Measurements from ENCODE around the gene ARHGAP26. TPM values are rescaled to one million over a fixed set of nuclear protein-coding genes. Genes with fewer than 3 reads are reported as not detected.

Gene ARHGAP26
- total RNA-seq, 4 donors from 2014 or later = 35.0 to 72.2 (median 44.0) TPM

- no peak for TF ChIP-seq CTCF (IDR thresholded peaks at IDR 0.05; ENCODE audit: low read depth)
These were observed 236.3 kb downstream of the ARHGAP26 start for GRCh38 chr5:143006501-143006900.

DNA sequence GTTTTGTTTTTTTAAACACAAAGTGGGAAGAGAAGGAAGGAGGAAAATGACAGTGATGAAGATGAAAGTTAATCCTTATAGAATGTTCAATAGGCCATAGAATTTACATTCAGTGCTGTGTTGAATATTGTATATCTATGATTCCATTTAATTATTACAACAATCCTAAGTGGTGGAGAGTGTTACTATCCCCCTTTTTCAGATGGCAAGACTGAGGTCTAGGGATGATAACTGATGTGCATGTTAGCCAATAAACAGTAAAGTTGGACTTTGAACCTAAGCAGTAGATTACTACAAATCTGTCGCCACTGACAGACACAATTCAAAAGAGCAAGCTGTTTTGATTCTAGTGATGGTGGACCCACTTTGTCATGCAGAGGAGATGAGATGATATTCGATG is 237.9 kb downstream of the ARHGAP26 start:
- no peak for TF ChIP-seq CTCF (IDR thresholded peaks at IDR 0.05; ENCODE audit: low read depth)

DNA sequence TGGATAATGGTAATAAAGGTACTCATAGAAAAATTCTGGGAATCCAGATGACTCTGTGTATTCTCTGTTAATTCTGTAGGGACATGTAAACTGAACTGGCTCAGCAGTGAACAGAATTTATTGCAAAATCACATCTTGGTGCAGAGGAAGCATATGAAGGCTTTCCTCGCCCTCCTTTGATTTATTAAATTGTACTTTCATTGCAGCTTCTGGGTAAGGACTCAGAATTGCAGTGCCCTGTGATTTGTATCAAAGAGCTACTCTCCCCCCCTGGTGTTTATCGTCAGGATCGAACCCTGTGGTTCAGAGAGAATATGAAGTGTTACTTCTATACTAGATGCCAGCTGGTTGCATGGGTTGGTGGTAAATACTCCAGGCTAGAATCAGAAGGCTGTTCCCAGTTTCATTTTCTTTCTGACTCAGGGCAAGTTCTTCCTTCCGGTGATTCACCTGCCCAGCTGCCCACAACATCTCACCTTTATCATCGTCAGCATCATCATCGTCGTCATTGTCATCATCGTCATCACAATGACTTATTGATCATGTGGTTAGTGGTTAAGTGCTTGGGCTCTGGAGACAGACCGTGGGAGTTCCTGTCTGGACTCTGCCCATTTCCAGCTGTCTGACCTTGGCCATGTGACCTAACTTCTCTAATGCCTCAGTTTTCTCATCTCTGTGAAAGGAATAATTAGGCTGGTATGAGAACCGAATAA is 238.8 kb downstream of the ARHGAP26 start:
- no peak for TF ChIP-seq CTCF (IDR thresholded peaks at IDR 0.05; ENCODE audit: low read depth)

GRCh38 chr5:143010351-143010750 is 240.2 kb downstream of the ARHGAP26 start:
- no peak for TF ChIP-seq CTCF (IDR thresholded peaks at IDR 0.05; ENCODE audit: low read depth)

GRCh38 chr5:143011585-143011984 is 241.4 kb downstream of the ARHGAP26 start:
- TF ChIP-seq CTCF (IDR thresholded peaks at IDR 0.05; ENCODE audit: low read depth) = no peak

DNA sequence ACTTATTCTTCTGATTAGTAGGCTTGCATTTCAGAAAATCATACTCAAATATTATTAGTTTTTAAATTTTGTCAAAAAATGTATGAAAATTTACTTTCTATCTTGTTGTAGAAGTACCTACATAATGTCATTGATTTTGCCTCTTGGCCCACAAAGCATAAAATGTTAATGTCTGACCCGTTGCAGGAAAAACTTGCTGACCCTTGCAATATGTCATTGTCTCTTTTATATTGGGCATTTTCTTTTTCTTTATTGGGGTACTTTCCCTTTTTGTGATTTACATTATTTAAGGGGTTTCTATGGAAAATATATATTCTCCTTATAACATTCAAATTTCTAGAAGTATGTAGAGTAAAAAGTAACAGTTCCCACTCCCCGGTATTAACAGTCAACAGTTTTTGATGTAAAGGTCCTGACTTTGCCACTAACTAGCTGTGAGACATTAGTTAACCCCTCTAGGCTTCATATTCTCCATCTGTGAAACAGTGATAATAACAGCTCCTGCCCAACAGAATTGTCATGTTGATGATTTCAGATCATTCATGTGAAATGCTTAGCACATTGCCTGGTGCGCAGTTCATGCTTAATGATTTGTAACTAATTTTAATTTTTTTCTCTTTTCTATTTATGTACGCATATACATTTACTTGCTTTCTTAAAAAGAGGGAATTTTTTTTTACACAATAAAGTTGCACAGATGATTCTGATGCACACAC is 243.2 kb downstream of the ARHGAP26 start:
- no peak for TF ChIP-seq CTCF (IDR thresholded peaks at IDR 0.05; ENCODE audit: low read depth)

GRCh38 chr5:143014017-143014651 is 244.0 kb downstream of the ARHGAP26 start:
- no peak for TF ChIP-seq CTCF (IDR thresholded peaks at IDR 0.05; ENCODE audit: low read depth)
